Measurements from ENCODE around the gene SLC39A10.

SLC39A10 gene

DNA sequence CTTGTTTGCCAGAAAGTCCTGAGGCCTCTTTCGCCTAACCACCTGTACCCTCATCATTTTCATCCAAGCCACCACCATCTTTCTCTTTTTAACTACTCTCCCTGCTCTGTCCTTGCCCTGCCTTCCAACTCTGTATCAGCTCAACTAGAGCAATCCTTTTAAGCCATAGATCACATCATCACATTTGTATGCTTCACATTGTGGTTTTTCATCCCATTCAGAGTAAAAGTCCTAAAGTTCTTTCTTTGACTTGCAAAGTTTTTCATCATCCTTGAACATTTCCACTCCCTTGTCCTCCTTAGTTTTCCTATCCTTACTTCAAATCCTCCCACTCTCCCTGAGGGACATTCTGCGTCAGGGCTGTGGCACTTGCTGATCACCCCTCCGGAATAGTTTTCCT is 73.9 kb downstream of the SLC39A10 start:
- DNase-seq (ENCODE audit: low read depth), result no peak

DNA sequence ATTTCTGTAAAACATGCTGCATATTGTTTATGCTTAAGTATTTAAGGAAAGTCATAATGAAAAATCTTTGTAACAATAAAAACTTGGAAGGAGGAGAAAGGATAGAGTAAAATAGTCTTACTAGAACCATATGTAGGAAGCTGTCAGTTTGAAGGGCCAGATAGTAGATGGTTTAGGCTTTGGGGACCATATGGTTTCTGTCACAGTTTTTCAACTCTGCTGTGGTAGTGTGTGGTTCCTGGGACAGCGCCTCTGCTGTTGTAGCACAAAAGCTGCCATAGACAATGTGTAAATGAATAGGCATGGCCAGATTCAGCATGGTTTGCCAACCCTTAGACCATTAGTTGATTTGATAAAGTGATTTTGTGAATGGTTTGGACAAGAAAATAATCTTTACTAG is 75.5 kb downstream of the SLC39A10 start:
- no peak for DNase-seq (ENCODE audit: low read depth)

DNA sequence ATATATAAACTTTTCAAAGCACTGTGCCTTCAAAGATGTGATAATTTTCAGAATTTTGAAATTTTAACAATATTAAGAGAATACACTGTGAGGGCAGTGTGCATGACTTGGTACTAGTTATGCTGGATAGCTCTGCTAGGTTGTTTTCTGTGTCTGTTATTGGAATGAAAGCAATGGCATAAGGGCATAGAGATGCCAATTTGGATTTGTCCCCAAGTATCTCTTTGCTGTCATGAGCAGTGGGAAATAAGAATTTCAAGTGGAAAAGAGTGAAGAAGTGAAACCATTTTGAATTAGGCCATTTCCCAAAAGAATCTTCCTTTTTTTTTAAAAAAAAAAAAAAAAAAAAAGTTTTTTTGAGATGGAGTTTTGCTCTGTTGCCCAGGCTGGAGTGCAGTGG is 76.8 kb downstream of the SLC39A10 start:
- DNase-seq (ENCODE audit: low read depth), result no peak

DNA sequence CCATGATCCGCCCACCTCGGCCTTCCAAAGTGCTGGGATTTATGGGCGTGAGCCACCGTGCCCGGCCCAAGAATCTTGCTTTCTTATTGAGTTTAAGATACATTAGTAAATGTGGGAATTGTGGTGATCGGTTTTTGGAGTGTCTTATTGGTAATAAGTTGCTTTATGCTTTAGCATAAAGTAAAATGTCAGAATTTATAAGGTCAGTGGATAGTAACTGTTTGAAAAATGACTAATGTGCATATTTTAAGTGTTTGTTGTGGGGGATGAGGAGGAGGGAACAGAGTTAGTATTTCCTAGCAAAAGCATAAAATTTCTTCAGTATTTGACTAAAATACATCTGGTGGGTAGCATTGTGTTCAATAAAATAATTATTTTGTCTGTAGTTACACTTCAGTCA is 77.4 kb downstream of the SLC39A10 start:
- DNase-seq (ENCODE audit: low read depth), result no peak

GRCh38 chr2:195734931-195735330 is 77.9 kb downstream of the SLC39A10 start:
- DNase-seq (ENCODE audit: low read depth), result no peak

- DNase-seq (ENCODE audit: low read depth), result no peak
Observed at GRCh38 chr2:195735347-195735746, 78.3 kb downstream of the SLC39A10 start.

DNA sequence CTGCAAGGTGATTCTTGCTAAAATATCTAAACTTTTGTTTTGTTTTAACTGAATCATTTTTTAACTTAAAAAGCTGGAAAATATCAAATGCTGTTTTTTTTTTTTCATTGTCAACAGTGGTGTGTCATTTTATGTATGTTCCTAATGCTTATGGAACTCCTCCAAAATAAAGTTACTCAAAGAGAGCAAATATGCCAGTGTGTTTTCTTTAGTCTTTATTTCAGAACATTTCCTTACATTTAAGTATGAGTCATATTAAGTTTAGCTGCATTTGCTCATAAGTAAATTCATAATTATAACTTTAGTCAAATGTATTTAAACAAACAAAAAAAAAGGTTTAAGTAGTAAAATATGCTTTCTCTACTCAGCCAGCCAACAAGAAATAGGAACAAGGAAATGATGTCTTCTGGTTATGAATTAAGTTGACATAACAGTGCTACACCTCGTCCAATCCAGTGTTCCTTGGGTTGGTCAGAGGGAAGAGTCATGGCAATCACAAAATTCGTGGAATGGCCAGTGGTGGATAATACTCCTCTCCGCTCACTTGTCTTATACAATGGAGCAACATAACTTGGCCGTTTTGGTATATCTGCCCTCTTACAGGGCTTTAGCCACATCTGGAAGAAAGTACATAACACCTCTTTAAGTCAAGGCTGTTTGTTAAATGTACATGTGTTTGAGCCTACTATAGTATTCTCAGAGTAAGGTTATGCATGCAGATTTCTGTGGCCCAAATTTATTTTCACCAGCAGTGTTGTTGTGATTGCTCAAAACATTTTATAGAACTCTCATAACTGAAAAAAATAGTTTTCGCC is 80.7 kb downstream of the SLC39A10 start:
- DNase-seq (ENCODE audit: low read depth), result no peak

DNA sequence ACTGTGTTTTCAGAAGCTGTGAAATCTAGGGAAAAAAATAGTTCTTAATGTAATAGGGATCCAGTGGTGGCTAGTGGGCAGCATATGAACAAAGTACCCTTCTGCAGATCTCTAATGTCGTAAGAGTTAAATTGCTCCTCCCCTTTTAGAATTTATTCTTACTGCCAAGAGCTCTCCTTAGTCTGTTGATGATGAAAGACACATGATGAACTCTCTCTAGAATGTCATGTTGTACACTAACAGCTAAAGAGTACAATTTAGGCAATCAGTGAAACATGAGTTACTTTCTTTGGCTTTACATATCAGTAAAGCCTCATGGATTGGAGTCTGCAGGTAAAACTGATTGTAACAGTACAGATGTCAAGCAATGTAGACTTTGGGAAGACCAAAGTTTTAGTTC is 84.2 kb downstream of the SLC39A10 start:
- no peak for DNase-seq (ENCODE audit: low read depth)

- DNase-seq (ENCODE audit: low read depth), result no peak
Observed at GRCh38 chr2:195756218-195756942, 99.4 kb downstream of the SLC39A10 start.

GRCh38 chr2:195758846-195759245 is 101.8 kb downstream of the SLC39A10 start:
- no peak for DNase-seq (ENCODE audit: low read depth)

GRCh38 chr2:195759877-195760276 is 102.9 kb downstream of the SLC39A10 start:
- DNase-seq (ENCODE audit: low read depth), result no peak

DNA sequence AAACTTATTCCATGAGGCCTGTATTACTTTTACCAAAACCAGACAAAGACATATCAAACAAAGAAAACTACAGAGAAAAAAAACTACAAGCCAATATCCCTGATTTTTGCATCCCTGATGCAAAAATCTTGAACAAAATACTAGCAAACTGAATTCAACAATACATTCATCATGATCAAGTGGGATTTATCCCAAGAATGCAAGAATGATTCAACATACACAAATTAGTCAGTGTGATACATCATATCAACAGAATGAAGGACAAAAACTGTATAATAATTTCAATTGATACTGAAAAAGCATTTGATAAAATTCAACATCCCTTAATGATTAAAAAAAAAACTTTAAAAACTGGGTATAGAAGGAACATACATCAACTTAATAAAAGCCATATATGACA is 106.8 kb downstream of the SLC39A10 start:
- no peak for DNase-seq (ENCODE audit: low read depth)

- DNase-seq (ENCODE audit: low read depth), result no peak
Observed at GRCh38 chr2:195766691-195767090, 109.7 kb downstream of the SLC39A10 start.

GRCh38 chr2:195768431-195768830 is 111.4 kb downstream of the SLC39A10 start:
- no peak for DNase-seq (ENCODE audit: low read depth)

- DNase-seq (ENCODE audit: low read depth), result no peak
Observed at GRCh38 chr2:195769975-195770374, 112.9 kb downstream of the SLC39A10 start.

- no peak for DNase-seq (ENCODE audit: low read depth)
Observed at GRCh38 chr2:195779491-195779890, 122.5 kb downstream of the SLC39A10 start.

- no peak for DNase-seq (ENCODE audit: low read depth)
Observed at GRCh38 chr2:195782156-195782555, 125.1 kb downstream of the SLC39A10 start.
